ENCODE results near the gene ATP8B4.

DNA sequence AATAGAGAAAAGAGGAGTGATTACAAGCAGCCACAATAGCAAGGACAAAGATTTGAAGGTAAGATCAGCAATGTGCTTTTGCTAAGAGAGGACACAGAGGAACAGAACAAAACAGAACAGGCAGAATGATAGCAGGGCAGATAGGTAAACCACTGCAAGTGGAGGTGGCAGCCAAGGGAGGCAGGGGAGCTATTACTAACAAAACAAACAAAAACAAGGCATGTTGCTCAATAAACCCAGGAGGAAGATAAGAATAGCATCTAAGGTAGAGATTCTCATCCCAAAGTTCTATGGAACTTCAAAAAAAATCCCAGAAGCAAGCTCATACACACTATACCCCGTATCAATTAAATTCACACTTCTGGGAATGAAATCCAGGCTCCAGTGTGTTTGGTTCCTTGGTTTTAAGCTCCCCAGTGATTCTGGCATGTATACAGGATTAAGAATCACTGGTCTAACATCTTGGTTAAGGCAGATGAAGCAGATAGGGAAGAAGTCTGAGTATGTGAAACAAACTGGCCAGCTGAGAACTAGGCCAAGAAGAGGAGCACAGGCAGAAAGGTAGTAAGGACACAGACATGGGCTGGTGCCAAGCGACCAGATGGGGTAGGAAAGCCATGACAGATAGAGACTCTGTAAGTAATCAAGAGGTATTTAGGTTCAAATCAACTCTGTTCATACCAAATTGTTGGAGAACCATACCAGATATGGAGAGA is 309.0 kb downstream of the ATP8B4 start:
- no peak for TF ChIP-seq CTCF (IDR thresholded peaks at IDR 0.05; ENCODE audit: low read depth, low read length, missing input control)
- no peak for TF ChIP-seq YY1 (IDR thresholded peaks at IDR 0.05)
- no peak for TF ChIP-seq MAX (IDR thresholded peaks at IDR 0.05)

Measured in liver (tissue), 2 donors.